Brain pericyte (primary cell): Measurements from ENCODE around the gene DPYD.

Source experiments
- DNase-seq: peaks from one replicate; pipeline ENCODE4 v3.0.0-alpha.2; 2012; ENCODE audit warnings: low read depth, low spot score

DPYD gene

GRCh38 chr1:97145321-97145956 is 775.4 kb downstream of the DPYD start:
- peak; percentile 30 for DNase-seq

DNA sequence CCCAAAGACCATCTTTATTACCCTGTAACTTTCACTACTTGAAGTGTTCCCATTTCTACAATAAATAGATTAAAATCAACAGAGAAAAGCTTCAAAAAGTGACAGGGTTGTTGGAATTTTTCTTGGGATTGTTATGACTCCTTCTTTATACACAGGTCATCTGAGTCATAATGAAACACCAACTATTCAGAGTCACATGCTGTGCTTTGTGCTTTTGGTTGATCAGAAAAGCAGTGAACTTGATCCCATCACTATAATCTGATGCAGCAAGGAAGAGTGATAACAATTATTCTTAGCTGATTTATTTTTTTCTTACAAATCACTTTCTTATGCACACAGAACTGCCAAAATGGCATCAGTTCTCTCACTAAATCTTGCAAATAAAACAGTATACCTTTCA is 776.3 kb downstream of the DPYD start:
- peak; percentile 17 for DNase-seq

DNA sequence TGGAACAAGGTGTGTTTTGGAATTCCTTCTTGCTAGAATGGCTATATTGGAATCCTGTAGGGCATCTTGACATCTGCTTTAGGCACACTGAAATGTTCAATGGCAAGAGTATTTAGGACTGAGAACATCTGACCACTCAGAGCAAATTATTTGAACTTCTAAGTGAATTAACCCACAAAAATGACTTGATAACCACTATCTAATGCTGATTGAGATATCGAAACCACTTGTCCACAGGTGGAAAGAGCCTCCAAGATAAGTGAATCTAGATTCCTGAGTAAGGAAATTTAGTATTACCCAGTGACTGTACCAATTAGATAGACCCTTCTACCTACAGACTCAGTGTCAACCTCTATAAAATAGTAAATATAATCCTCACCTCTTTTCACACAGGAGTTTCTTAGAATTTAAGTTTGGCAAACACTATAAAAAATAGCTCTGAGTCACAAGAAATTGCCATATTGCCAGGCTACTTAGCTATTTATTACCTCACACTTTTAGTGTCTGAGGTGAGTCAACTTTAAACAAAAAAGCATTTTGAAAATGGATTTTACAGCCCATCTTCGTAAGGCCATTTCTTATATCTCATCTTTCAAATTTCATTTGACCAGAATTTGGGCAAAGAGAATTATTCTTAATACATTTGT is 777.5 kb downstream of the DPYD start:
- no peak for DNase-seq

GRCh38 chr1:97140611-97141010 is 780.2 kb downstream of the DPYD start:
- DNase-seq: no peak

- DNase-seq: no peak
Observed at GRCh38 chr1:97139512-97139911, 781.3 kb downstream of the DPYD start.

GRCh38 chr1:97138515-97139032 is 782.3 kb downstream of the DPYD start:
- no peak for DNase-seq

- DNase-seq: peak; percentile 90
Observed at GRCh38 chr1:97137862-97138514, 782.8 kb downstream of the DPYD start.

- no peak for DNase-seq
Observed at GRCh38 chr1:97136996-97137395, 783.8 kb downstream of the DPYD start.

DNA sequence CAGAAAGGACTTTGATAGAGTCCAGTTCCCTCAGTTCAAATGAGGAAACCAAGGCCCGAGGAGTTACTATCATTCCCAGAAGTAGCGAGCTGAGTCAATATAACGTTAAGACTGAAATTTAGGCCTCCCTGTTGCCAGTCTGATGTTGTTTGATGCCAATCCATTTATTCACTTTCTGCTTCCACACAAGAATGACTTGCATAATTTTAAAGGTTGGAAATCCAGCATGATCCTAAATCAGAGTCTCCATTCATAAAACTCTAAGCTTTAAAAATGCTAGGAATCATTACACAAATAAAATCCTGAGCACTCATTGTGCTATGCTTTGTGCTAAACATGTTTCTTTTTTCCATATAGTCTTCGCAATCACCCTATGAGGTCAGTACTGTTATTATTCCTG is 784.9 kb downstream of the DPYD start:
- no peak for DNase-seq

GRCh38 chr1:97128426-97128825 is 792.4 kb downstream of the DPYD start:
- no peak for DNase-seq

DNA sequence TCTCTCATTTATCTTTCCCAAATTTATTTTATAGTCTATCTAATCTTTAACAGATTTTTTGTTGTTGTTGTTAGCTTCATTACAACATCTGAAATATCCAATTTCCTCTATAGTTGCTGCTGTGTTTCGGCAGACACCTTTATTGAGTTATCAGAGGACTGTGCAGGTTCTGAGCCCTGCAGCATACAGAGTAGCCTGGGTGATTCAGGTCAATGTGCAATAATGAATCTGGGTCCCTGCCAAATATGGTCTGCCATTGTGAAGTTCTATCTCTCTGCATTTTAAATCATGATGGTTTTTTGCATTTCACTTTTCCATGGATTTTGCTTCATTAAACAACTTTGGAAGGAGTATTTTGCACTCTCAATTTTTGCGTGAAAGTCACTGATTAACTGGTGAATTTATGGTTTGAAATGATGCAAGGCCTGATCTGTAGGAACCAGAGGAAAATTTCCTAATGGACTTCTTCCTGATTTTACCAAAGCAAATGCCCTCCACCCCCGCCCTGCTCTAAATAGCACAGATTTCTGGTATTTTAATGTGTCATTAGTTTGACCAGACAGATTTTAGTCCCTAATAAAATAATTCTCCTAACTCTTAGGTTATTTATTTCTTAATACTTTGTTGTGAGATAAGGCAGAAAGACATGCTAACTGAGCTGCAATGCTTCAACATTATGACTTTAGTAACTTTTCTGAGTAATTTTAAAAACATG is 797.0 kb downstream of the DPYD start:
- no peak for DNase-seq

DNA sequence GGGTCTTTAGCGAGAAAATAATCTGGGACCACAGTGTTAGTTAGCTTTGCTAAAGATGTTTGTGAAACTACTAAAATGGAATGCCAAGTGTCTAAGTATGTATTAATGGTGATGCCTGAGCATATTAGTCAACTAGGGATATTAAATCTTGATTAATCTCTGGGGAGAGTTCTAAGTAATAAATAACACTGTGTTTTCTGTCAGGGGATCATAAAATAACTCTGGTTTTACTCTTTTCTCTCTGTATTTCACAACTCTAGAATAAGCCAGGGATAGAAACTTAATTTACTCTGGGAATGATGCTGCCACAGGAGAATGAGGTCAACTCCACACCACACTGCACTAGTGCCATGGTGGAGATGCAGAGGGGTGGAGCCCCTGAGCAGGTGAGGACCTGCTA is 800.0 kb downstream of the DPYD start:
- no peak for DNase-seq

DNA sequence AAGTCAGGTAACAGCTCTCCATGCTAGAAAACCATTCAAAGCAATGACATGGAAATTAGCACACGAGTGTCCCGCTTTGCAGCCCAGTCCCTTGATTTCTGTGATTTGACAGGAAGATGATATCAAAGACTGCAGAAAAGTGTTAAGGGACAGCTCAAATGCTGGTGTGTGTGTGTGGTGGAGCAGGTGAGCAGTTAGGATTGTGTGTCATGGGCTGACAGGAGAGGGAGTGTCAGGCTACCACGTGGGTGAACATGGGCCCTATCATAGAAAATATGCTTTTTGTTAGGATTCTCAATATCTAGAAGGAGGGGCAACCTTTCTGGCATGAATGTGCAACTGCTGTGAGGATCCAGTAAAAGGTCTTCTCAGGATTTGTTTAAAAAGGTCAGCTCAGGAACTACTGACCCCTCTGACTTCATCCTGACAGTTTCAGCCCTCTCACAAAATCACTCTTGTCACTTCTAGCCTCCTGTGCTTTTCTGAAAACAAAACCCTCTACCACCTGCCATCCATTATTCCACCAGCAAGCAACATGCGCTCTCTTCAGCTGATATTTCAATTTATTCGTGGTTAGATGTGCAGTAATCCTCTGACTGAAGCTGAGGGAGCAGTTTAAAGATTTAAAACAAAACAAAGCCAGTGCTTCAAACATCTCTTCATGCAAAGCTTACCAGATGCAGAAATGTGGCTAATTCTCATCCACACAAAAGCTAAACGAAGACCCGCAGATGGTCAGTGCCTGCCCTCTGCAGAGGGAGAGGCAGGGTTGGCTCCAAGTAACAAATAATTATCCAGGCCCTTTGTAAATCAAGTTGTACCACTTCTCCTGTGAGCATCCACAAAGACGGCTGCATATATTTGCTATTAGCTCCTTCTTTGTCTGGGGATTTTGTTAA is 801.3 kb downstream of the DPYD start:
- DNase-seq: no peak

GRCh38 chr1:97114842-97115241 is 806.0 kb downstream of the DPYD start:
- DNase-seq: no peak

GRCh38 chr1:97112442-97112841 is 808.4 kb downstream of the DPYD start:
- no peak for DNase-seq

DNA sequence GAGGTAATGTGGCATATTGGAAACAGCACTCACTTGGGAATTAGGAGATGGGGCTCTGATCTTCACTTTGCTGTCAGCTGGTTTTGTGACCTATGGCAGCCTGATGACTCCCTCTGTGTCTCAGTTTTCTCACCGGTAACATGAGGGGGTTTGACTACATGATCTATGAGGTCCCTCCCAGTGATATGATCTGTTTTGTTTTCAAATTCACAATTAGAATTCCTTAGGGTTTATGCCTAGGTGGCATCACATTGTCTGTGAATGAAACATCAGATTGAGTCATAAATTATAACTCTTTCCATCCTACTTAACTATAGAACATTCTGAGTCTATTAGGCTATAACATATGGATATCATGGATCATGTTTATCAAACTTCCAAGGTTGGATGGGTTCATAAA is 812.7 kb downstream of the DPYD start:
- no peak for DNase-seq

- no peak for DNase-seq
Observed at GRCh38 chr1:97105531-97105930, 815.3 kb downstream of the DPYD start.

GRCh38 chr1:97101509-97101908 is 819.3 kb downstream of the DPYD start:
- DNase-seq: no peak

GRCh38 chr1:97097404-97097925 is 823.4 kb downstream of the DPYD start:
- no peak for DNase-seq

DNA sequence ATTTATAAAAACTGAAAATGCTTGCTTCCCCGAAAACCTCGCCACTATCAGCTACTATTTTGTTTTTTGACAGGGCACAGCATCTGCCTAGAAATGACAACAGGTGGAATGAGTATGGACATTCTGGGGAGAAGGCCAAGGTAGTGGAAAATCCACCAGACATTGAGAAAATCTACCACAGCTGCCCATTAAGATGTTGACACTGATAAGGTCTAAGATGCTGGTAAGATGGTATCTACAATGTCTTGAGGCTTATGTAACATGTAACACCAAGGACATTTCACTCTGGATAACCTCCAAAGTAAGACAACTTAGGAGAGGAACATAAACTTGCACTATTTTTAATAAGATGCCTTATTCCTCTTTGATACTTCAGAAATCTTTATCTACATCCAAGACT is 825.1 kb downstream of the DPYD start:
- DNase-seq: no peak
